ENCODE results near the gene ARHGAP23. TPM values are rescaled to one million over a fixed set of nuclear protein-coding genes. Genes with fewer than 3 reads are reported as not detected.

Gene ARHGAP23
- total RNA-seq, 4 donors from 2014 or later, result 13.0 to 40.8 (median 24.6) TPM

- 78 to 87% methylated on average over 11 to 17 of the region's 20 CpGs for WGBS, 2 donors
- Histone ChIP-seq H3K9me3 (no peaks in the 10 kb centered on the region), H3K4me1 (no peaks in the 10 kb centered on the region), H3K27me3 (no peaks in the 10 kb centered on the region), H3K4me3 (replicated peaks in 1 of 3) (no peak overlapping the region), H3K36me3 (no peaks in the 10 kb centered on the region), H3K27ac (no peak overlapping the region)
- DNase-seq, result no peak
- intact Hi-C loops (cut with DNase I), result no loop called here
- no peak for TF ChIP-seq POLR2A (IDR thresholded peaks at IDR 0.05)
- TF ChIP-seq, protein P1, sequence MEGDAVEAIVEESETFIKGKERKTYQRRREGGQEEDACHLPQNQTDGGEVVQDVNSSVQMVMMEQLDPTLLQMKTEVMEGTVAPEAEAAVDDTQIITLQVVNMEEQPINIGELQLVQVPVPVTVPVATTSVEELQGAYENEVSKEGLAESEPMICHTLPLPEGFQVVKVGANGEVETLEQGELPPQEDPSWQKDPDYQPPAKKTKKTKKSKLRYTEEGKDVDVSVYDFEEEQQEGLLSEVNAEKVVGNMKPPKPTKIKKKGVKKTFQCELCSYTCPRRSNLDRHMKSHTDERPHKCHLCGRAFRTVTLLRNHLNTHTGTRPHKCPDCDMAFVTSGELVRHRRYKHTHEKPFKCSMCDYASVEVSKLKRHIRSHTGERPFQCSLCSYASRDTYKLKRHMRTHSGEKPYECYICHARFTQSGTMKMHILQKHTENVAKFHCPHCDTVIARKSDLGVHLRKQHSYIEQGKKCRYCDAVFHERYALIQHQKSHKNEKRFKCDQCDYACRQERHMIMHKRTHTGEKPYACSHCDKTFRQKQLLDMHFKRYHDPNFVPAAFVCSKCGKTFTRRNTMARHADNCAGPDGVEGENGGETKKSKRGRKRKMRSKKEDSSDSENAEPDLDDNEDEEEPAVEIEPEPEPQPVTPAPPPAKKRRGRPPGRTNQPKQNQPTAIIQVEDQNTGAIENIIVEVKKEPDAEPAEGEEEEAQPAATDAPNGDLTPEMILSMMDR (IDR thresholded peaks at IDR 0.05), result no peak
These were observed 115.3 kb downstream of the ARHGAP23 start for GRCh38 chr17:38543403-38544174.

DNA sequence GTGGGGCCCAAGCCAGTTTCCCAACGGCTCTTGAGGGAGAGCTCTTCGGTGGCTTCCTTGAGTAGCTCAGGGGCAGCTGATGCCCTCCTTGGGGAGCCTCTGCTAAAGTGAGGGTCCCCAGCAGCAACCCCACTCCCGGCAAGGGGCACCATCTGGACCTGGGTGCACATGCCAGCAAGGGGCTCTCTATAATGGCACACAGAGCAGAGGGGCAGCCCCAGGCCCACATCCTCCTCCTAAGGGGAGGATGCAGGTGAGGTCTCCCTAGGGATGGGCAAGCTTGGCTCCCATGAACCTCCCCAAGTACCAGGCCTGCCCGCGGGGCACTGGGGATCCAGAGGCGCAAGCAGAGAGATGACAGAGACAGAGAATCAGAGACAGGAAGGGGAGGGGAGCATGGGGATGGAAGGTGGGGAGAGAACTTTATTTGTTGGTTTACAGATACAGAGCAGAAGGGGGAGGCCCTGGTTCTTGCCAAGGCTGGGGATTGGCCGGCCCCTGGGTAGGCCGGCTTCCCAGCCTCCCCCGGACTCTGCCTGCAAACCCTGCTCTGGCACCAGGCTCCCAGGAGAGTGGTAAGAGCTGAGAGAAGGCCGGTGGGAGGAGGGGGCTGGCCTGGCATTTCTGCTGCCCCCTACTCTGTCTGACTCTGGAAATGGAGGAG lies 116.0 kb downstream of the ARHGAP23 start:
- no peak for TF ChIP-seq POLR2A (IDR thresholded peaks at IDR 0.05)
- TF ChIP-seq, protein P1 (IDR thresholded peaks at IDR 0.05), result no peak
- H3K4me1 ChIP-seq, result no peaks in the 10 kb centered on the region
- WGBS, 2 donors, result 75 to 85% methylated on average over 9 to 10 of the region's 10 CpGs
- intact Hi-C loops (cut with DNase I), result no loop called here
- DNase-seq, result no peak
- no peak overlapping the region for H3K27ac ChIP-seq
- H3K9me3 ChIP-seq, result no peaks in the 10 kb centered on the region
- no peak overlapping the region for H3K4me3 ChIP-seq (replicated peaks in 1 of 3)
- no peaks in the 10 kb centered on the region for H3K36me3 ChIP-seq
- no peaks in the 10 kb centered on the region for H3K27me3 ChIP-seq

GRCh38 chr17:38544839-38545209 lies 116.6 kb downstream of the ARHGAP23 start:
- Histone ChIP-seq H3K9me3 (no peaks in the 10 kb centered on the region), H3K36me3 (no peaks in the 10 kb centered on the region), H3K27ac (no peak overlapping the region), H3K4me1 (no peaks in the 10 kb centered on the region), H3K4me3 (replicated peaks in 1 of 3) (no peak overlapping the region), H3K27me3 (no peaks in the 10 kb centered on the region)
- intact Hi-C loops (cut with DNase I), result no loop called here
- 90% methylated on average over 4 of the region's 7 CpGs; no CpG with 5 or more reads in 1 of the 2 donors for WGBS, 2 donors
- no peak for TF ChIP-seq POLR2A (IDR thresholded peaks at IDR 0.05)
- TF ChIP-seq, protein P1 (IDR thresholded peaks at IDR 0.05), result no peak
- DNase-seq, result no peak

- no peaks in the 10 kb centered on the region for H3K27me3 ChIP-seq
- WGBS, 2 donors, result 83 to 94% methylated on average over 11 to 12 of the region's 12 CpGs
- no peaks in the 10 kb centered on the region for H3K4me1 ChIP-seq
- no peak overlapping the region for H3K4me3 ChIP-seq (replicated peaks in 1 of 3)
- TF ChIP-seq POLR2A (IDR thresholded peaks at IDR 0.05), result no peak
- TF ChIP-seq, protein P1 (IDR thresholded peaks at IDR 0.05), result no peak
- H3K36me3 ChIP-seq, result no peaks in the 10 kb centered on the region
- intact Hi-C loops (cut with DNase I), result no loop called here
- H3K9me3 ChIP-seq, result no peaks in the 10 kb centered on the region
- no peak overlapping the region for H3K27ac ChIP-seq
- no peak for DNase-seq
These were observed 117.4 kb downstream of the ARHGAP23 start for GRCh38 chr17:38545531-38546225.

Measured in thyroid gland (tissue), 4 donors.